ENCODE data around the gene SEC31A. TPM values are rescaled to one million over a fixed set of nuclear protein-coding genes. Genes with fewer than 3 reads are reported as not detected.

SEC31A gene
- polyA plus RNA-seq, 3 donors, result 225 to 236 (median 233) TPM

DNA sequence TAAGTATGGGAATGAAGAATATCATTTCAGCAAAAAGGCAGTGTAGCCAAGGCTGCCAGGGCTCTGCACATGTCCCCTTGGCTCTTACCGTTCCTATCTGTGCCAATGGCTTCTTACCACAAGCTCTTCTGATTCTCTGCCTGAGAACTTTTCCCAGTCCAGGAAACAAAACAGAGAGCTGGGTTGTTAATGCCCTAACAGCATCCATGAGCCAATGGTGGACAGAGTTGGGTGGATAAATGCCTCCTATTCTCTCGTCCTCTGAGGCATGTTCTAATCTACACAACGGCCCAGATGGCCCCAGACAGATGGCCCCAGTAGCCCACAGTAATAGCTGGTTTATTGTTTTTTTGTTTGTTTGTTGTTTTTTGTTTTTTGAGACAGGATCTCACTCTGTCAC lies 120.3 kb downstream of the SEC31A start:
- no peak for DNase-seq (ENCODE audit: low read depth in 3 of 3, low spot score in 2 of 3)

Other genes with a start within 250 kb of the SEC31A start
- gene SCD5, start 92.4 kb downstream of the SEC31A start, polyA plus RNA-seq (ENCODE audit: insufficient read length in 3 of 3), result 10 to 100 TPM; 30.0 to 44.7 (median 38.1) TPM
- gene THAP9, start 9.6 kb upstream of the SEC31A start, polyA plus RNA-seq (ENCODE audit: insufficient read length in 3 of 3), result 10 to 100 TPM in 2 of 3 donors, 1 to 10 TPM in 1; 9.9 to 12.6 (median 11.2) TPM
- 10 to 100 TPM; 16.1 to 16.4 (median 16.1) TPM for gene LIN54, start 119.7 kb upstream of the SEC31A start, polyA plus RNA-seq (ENCODE audit: insufficient read length in 3 of 3)
- gene COPS4, start 144.0 kb upstream of the SEC31A start, polyA plus RNA-seq (ENCODE audit: insufficient read length in 3 of 3), result 10 to 100 TPM; 84.7 to 95.5 (median 90.3) TPM
- gene PLAC8, start 223.6 kb upstream of the SEC31A start, polyA plus RNA-seq (ENCODE audit: insufficient read length in 3 of 3), result 1 to 10 TPM; 2.6 to 2.7 (median 2.7) TPM